Measurements from ENCODE around the gene NCBP1. TPM values are rescaled to one million over a fixed set of nuclear protein-coding genes. Genes with fewer than 3 reads are reported as not detected.

Gene NCBP1
- total RNA-seq, 1 donor from 2014 or later: 44.0 TPM

DNA sequence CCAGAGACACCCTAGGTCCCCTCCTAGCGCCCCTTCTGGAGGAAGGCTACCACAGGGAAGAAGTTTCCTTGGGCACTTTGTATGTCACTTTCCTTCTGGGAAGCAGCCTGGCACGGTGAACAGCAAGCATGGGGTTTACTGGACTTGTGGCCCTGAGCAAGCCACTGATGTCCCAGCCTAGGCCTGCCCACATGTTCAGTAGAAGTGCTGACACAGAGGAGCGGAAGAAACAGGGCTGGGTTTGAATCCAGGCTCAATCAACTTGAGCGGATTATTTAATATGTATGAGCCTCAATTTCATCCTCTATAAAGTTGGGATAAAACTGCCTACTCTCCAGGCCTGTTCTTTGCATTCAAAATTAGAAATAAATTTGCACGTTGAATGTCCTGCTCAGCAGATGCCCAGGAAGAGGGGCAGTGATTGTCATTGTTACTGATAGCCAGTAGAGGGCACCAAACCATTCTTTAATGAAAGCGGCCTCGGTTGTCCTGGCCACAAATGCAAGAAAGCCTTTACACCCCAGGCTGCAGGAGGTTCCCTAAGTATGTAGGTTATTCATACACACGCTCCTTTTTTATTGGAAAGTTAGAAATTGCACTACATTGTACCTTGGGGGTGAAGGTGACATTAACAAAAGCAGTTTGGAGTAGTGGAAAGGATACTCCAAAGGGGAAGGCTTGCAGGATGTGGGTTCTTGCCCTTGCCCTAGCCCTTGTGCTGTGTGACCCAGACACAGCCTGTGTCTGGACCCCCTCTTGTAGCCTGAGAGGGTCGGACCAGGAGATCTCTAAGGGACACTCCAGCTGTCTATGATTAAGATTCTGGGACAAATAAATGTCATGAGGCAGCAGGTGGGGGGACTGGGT is 77.0 kb downstream of the NCBP1 start:
- intact Hi-C loops (cut with micrococcal nuclease): loop anchor here (1.0 to 5.0 kb wide), 5 partner anchors 92 to 244 kb away; partner anchors contain the start of gene FOXE1

DNA sequence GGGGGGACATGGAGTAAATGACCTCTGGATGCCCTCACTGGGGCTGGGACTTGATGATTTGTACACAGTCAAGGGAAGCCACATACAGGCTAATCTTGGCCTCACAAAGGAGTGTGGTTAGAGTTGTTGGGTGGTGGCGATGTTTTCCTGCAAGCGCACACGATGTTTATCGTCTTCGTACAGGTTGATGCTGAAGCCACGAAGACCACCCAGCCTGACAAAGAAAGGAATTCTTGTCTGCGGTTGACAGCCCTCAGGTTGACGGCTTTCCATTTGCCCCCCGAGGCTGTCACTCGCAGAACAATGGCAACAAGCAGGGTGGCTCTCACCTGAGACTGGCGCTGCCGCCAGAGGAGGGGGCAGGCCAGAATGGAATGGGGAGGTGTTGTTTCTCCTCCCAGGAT is 77.6 kb downstream of the NCBP1 start:
- intact Hi-C loops (cut with micrococcal nuclease): loop anchor here (2.0 to 5.0 kb wide), 3 partner anchors 91 to 194 kb away; partner anchors contain the start of gene FOXE1

GRCh38 chr9:97714435-97714834 is 80.8 kb downstream of the NCBP1 start:
- intact Hi-C loops (cut with micrococcal nuclease): loop anchor here (5.0 kb wide), 2 partner anchors 88 to 138 kb away; partner anchors contain the start of gene FOXE1

GRCh38 chr9:97717866-97718265 is 84.2 kb downstream of the NCBP1 start:
- intact Hi-C loops (cut with micrococcal nuclease): no loop called here

DNA sequence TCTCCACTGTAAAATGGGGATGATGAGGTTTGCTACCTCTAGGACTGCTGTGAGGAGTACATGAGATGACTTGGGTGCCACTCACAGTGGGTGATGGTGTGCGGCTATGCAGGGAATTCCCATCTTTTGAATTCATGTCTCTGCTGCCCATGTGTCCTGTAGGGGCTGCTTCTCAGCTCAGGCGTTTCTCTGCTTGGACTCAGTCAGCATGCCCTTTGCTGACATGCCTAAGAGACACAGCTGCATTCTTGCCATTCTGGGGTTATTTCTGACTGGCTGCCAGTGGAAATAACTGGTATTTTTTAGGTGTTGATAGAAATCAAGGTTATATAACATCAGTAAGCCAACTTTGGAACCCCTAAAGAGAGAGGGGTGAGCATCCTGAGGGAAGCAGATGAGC is 87.8 kb downstream of the NCBP1 start:
- intact Hi-C loops (cut with micrococcal nuclease): no loop called here

GRCh38 chr9:97722331-97722730 is 88.7 kb downstream of the NCBP1 start:
- intact Hi-C loops (cut with micrococcal nuclease): no loop called here

Other genes starting within 250 kb of the NCBP1 start
- 10.5 and 10.6 TPM in 2 replicates for gene TDRD7, start 221.7 kb upstream of the NCBP1 start, total RNA-seq
- 0.68 and 1.1 TPM in 2 replicates for gene TMOD1, start 132.2 kb upstream of the NCBP1 start, total RNA-seq
- gene TSTD2, start 453 bp upstream of the NCBP1 start, total RNA-seq: 14.5 and 18.2 TPM in 2 replicates
- gene XPA, start 63.5 kb downstream of the NCBP1 start, total RNA-seq: 13.2 and 15.8 TPM in 2 replicates
- 0.05 and 0.07 TPM in 2 replicates for gene FOXE1, start 219.4 kb downstream of the NCBP1 start, total RNA-seq